Tibial nerve (tissue), 4 donors: ENCODE data around the gene CRHR2.

Source experiments
- EP300 ChIP-seq, 2 donors: sonication (generic); formaldehyde crosslinking; IDR thresholded peaks; one replicate each; pipeline ENCODE4 v1.6.1; 2017; ENCODE audit warnings: antibody characterized with exemption in 2 of 2, mild to moderate bottlenecking in 1 of 2
- POLR2A ChIP-seq, 2 donors: fragments of 450-650 bp; IDR thresholded peaks; one replicate each; pipeline ENCODE4 v1.6.1; 2017; ENCODE audit warnings: antibody characterized with exemption in 2 of 2, mild to moderate bottlenecking in 2 of 2, moderate library complexity in 2 of 2
- TF ChIP-seq, protein P1 (sequence below), 5 experiments: fragments of 200-600 bp in 3 of 5; fragments of 450-650 bp in 2 of 5; sonication (generic) in 3 of 5; IDR thresholded peaks; one replicate each; pipeline ENCODE4 v1.5.1; 2016 to 2019; ENCODE audit warnings: antibody characterized with exemption in 5 of 5, mild to moderate bottlenecking in 3 of 5, moderate library complexity in 2 of 5

DNA sequence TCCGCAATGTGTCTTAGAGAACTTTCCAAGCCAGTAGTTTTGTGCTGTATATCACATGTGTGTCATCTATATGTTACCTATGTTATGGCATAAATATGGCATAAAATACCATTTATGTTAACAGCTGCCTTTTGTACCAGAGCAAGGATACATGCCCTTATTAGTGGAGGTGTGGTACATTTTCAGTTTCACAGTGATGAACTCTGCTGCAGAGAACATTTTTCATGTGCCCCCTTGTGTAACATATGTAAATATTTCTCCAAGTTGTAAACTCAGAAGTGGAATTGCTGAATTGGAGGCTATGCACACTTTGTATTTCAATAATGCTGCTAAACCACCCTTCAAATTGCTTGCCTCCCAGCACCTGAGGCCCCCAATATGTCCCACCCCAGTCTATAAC lies 31.9 kb upstream of the CRHR2 start:
- TF ChIP-seq, protein P1, sequence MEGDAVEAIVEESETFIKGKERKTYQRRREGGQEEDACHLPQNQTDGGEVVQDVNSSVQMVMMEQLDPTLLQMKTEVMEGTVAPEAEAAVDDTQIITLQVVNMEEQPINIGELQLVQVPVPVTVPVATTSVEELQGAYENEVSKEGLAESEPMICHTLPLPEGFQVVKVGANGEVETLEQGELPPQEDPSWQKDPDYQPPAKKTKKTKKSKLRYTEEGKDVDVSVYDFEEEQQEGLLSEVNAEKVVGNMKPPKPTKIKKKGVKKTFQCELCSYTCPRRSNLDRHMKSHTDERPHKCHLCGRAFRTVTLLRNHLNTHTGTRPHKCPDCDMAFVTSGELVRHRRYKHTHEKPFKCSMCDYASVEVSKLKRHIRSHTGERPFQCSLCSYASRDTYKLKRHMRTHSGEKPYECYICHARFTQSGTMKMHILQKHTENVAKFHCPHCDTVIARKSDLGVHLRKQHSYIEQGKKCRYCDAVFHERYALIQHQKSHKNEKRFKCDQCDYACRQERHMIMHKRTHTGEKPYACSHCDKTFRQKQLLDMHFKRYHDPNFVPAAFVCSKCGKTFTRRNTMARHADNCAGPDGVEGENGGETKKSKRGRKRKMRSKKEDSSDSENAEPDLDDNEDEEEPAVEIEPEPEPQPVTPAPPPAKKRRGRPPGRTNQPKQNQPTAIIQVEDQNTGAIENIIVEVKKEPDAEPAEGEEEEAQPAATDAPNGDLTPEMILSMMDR (IDR thresholded peaks at IDR 0.05) = no peak
- TF ChIP-seq POLR2A (IDR thresholded peaks at IDR 0.05) = no peak
- no peak for TF ChIP-seq EP300 (IDR thresholded peaks at IDR 0.05)
